Neural cell (in vitro differentiated cells): ENCODE results near the gene ETF1.

Experiments used
- EP300 ChIP-seq: fragments of 450-650 bp; conservative IDR thresholded peaks from 2 replicates; pipeline ENCODE4 v1.6.1; 2014; ENCODE audit warnings: antibody characterized with exemption, mild to moderate bottlenecking, moderate library complexity; ENCODE audit not compliant: poor library complexity, severe bottlenecking
- EZH2 ChIP-seq: fragments of 200-600, 300-800 bp; shearing (Covaris generic), sonication (generic); IDR thresholded peaks from 2 replicates; pipeline ENCODE4 v1.6.1; 2014; ENCODE audit warnings: antibody characterized with exemption, low read length, borderline replicate concordance, mild to moderate bottlenecking; ENCODE audit not compliant: insufficient read depth, poor library complexity, severe bottlenecking
- MXI1 ChIP-seq: fragments of 450-650 bp; conservative IDR thresholded peaks from 2 replicates; pipeline ENCODE4 v1.6.1; 2014; ENCODE audit warnings: antibody characterized with exemption, mild to moderate bottlenecking; ENCODE audit not compliant: poor library complexity, severe bottlenecking
- POLR2AphosphoS5 ChIP-seq: IDR thresholded peaks from 2 replicates; pipeline ENCODE4 v1.6.1; 2012
- RAD21 ChIP-seq: fragments of 450-650 bp; conservative IDR thresholded peaks from 2 replicates; pipeline ENCODE4 v1.6.1; 2014; ENCODE audit warnings: antibody characterized with exemption, mild to moderate bottlenecking, moderate library complexity
- SMC3 ChIP-seq: fragments of 450-650 bp; conservative IDR thresholded peaks from 2 replicates; pipeline ENCODE4 v1.6.1; 2014; ENCODE audit warnings: antibody characterized with exemption, mild to moderate bottlenecking, moderate library complexity; ENCODE audit not compliant: poor library complexity
- TAF1 ChIP-seq: IDR thresholded peaks from 2 replicates; pipeline ENCODE4 v1.6.1; 2012; ENCODE audit warnings: low read depth
- TF ChIP-seq, protein P1 (sequence below): fragments of 450-650 bp; IDR thresholded peaks from 2 replicates; pipeline ENCODE4 v1.5.1; 2014; ENCODE audit warnings: antibody characterized with exemption, mild to moderate bottlenecking, moderate library complexity; ENCODE audit not compliant: poor library complexity, severe bottlenecking
- TF ChIP-seq, protein P2 (sequence below): IDR thresholded peaks from 2 replicates; pipeline ENCODE4 v1.6.1; 2012; ENCODE audit warnings: borderline replicate concordance

DNA sequence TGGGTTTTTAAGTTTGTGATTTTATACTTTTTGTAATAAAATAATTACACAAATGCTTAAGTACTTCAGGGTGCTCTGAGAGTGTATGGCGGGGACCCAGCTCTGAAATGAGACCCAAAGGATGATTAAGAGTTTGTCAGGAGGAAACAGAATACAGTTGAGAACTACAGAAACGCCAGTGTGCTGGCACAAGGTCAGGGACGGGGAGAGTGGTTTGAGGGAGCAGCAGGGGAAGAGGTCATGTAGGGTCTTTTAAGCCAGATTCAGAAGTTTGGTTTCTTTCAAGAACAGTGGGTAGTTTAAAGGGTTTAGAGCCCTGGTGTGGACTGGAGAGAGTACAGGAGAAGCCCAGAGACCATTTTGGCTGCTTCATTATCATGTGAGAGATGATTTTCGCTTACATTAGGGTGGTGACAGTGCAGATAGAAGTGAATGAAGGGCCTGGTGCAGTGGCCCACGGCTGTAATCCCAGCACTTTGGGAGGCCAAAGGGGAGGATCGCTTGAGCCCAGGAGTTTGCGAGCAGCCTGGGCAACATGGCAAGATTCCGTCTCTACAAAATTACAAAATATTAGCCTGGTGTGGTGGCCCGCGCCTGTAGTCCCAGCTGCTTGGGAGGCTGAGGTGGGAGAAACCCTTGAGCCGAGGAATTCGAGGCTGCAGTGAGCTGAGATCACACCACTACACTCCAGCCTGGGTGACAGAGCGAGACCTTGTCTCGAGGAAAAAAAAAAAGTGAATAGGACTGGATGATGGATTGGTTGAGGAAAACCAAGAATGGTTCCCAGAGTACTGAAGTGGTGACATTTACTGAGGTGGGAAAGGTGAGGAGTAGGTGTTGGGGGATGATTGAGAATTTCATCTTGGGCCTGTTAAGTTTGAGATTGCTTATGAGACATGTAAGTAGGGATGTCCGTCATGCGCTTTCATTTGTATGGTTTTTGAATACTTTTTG lies 1.4 kb upstream of the ETF1 start:
- TF ChIP-seq, protein P1, sequence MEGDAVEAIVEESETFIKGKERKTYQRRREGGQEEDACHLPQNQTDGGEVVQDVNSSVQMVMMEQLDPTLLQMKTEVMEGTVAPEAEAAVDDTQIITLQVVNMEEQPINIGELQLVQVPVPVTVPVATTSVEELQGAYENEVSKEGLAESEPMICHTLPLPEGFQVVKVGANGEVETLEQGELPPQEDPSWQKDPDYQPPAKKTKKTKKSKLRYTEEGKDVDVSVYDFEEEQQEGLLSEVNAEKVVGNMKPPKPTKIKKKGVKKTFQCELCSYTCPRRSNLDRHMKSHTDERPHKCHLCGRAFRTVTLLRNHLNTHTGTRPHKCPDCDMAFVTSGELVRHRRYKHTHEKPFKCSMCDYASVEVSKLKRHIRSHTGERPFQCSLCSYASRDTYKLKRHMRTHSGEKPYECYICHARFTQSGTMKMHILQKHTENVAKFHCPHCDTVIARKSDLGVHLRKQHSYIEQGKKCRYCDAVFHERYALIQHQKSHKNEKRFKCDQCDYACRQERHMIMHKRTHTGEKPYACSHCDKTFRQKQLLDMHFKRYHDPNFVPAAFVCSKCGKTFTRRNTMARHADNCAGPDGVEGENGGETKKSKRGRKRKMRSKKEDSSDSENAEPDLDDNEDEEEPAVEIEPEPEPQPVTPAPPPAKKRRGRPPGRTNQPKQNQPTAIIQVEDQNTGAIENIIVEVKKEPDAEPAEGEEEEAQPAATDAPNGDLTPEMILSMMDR: no peak
- TF ChIP-seq EP300: no peak
- no peak for TF ChIP-seq EZH2
- TF ChIP-seq TAF1: no peak
- TF ChIP-seq POLR2AphosphoS5: no peak
- TF ChIP-seq RAD21: no peak
- TF ChIP-seq, protein P2, sequence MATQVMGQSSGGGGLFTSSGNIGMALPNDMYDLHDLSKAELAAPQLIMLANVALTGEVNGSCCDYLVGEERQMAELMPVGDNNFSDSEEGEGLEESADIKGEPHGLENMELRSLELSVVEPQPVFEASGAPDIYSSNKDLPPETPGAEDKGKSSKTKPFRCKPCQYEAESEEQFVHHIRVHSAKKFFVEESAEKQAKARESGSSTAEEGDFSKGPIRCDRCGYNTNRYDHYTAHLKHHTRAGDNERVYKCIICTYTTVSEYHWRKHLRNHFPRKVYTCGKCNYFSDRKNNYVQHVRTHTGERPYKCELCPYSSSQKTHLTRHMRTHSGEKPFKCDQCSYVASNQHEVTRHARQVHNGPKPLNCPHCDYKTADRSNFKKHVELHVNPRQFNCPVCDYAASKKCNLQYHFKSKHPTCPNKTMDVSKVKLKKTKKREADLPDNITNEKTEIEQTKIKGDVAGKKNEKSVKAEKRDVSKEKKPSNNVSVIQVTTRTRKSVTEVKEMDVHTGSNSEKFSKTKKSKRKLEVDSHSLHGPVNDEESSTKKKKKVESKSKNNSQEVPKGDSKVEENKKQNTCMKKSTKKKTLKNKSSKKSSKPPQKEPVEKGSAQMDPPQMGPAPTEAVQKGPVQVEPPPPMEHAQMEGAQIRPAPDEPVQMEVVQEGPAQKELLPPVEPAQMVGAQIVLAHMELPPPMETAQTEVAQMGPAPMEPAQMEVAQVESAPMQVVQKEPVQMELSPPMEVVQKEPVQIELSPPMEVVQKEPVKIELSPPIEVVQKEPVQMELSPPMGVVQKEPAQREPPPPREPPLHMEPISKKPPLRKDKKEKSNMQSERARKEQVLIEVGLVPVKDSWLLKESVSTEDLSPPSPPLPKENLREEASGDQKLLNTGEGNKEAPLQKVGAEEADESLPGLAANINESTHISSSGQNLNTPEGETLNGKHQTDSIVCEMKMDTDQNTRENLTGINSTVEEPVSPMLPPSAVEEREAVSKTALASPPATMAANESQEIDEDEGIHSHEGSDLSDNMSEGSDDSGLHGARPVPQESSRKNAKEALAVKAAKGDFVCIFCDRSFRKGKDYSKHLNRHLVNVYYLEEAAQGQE: no peak
- TF ChIP-seq SMC3: no peak
- no peak for TF ChIP-seq MXI1
